GM21367 (cell line): Measurements from ENCODE around the gene WDR4.
A peak's percentile ranks its signal among the peaks of the same experiment; 100 is the strongest.
"Not testable (repeated sequence)": the region's sequence is repeated elsewhere in the genome, so short reads cannot be mapped to it uniquely, and the experiment has no call there.

ENCODE experiments used
- ATAC-seq: cut with Tn5 transposase; IDR thresholded peaks from one replicate; pipeline ENCODE4 v1.9.1; 2021; ENCODE audit not compliant: unreplicated experiment

Gene WDR4, protein sequence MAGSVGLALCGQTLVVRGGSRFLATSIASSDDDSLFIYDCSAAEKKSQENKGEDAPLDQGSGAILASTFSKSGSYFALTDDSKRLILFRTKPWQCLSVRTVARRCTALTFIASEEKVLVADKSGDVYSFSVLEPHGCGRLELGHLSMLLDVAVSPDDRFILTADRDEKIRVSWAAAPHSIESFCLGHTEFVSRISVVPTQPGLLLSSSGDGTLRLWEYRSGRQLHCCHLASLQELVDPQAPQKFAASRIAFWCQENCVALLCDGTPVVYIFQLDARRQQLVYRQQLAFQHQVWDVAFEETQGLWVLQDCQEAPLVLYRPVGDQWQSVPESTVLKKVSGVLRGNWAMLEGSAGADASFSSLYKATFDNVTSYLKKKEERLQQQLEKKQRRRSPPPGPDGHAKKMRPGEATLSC

GRCh38 chr21:42878993-42879787 lies at the start of gene WDR4:
Gene WDR4, minus strand, starts transcription at chr21:42879539. Its CDS starts 44 bp downstream, at chr21:42879495.
- ATAC-seq = peak; percentile 75

GRCh38 chr21:42927474-42928200 lies 48.3 kb upstream of the WDR4 start:
- ATAC-seq = not testable (repeated sequence)

DNA sequence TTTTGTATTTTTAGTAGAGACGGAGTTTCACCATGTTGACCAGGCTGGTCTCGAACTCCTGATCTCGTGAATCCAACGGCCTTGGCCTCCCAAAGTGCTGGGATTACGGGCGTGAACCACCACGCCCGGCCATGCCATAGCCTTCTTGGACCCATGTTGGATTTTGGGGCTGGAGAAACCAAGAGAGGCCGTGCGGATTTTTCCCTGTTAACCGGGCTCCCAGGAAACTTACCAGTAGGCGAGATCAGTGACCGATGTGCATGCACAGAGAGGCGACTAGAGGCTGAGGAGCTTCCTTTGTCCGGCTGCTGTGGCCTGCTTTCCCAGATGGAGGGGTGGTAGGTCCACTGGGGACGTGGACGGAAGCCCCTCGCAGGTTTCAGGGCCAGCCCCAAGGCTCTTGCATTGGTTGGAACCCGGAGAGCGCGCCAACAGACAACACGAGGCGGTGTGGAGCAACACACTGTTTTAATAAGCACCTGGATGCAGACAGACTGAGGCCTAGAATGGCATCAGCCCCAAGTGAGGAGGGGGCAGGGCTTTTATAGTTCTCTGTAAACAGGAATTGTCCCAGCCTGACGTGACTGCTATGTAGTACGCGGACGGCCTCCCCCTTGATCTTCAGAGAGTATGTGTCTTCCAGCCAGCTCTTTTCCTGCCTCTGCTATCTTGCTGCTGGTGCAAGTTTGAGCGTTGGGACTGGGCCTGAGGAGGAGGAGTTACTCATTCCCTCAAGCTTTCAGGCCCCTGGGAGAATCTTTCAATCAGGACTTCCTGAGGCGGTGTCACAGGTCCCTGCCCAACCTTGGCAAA lies 46.0 kb upstream of the WDR4 start, which contains the start of gene ERVH48-1:
ERVH48-1 (minus strand) TSS at position 517 of the 813 bp plus-strand sequence. CDS start 6,624 bp downstream, outside the sequence.
- ATAC-seq = no peak

- ATAC-seq = no peak
Observed at GRCh38 chr21:42924433-42924751, 45.1 kb upstream of the WDR4 start.

DNA sequence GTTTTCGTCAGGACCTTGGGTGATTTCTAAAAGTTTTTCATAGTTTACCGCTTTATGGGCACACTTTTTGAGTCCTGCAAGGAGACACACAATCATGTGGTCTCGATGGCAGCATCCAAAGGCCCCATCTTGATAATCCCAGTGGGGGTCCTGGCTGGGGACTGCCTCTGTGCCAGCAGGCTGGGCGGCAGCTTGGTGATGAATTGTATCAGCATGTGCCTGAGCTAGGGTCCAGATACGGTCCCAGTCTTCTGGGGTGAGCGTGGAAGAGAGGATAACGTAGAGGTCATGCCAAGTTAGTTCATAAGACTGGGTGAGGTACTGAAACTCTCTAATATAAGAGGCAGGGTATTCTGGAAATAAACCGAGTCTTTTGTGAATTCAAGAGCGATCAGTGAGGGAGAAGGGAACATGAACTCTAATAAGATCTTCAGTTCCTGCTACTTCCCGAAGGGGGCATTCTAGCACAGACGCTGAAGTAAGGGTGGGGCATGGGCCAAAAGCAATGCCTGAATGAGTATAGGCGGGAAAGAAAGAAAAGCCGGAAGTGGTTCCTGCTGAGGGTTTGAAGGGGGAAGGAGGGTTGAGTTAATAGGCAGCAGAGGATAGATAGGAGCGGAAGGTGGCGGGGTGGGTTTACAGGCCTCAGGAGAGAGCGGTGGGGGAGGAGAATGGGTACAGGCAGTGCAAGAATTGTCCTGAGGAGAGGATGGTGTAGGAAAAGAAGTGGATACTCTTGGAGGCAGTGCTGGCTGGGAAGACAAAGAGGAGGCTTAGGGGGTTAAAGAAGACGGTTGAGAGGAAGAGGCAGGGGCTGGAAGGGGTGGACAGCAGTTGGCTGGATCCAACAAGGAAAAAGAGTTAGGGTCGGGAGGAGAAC lies 44.5 kb upstream of the WDR4 start:
- no peak for ATAC-seq

GRCh38 chr21:42922918-42923317 lies 43.6 kb upstream of the WDR4 start:
- ATAC-seq = no peak

- no peak for ATAC-seq
Observed at GRCh38 chr21:42921927-42922326, 42.6 kb upstream of the WDR4 start.

DNA sequence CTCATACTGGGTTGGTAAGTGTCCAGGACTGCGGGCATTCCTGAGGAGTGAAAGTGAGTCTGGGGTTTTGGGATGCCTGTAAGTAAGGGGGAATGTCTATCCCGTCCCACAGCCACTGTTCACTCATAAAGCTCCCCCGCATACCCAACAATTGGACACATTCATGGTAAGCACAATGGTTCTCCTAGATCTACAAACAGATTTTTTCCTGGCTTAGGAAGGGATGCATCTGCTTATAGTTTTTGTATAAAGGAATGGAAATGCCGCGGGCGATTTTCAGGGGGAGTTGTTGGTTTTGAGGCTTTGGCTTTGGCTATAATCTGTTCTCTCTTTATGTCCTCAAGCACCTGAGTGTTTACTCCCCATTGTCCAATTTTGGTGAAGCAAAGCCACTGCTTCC lies 39.0 kb upstream of the WDR4 start:
- no peak for ATAC-seq

DNA sequence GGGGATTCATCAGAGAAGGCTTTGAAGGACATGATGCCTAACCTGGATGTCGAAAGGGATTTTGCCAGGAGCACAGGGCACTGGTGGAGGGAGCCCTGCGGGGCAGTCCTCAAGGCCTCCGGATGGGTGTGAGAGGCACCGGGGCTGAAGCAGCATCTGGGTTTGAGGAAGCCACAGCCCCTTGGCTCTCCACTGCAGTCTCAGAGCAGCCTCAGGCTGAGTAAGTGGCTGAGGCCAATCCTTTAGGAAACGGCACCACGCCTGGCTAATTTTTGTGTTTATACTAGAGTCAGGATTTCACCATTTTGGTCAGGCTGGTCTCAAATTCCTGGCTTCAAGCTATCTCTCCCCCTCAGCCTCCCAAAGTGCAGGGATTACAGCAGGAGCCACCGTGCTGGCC lies 34.1 kb upstream of the WDR4 start:
- ATAC-seq = no peak

DNA sequence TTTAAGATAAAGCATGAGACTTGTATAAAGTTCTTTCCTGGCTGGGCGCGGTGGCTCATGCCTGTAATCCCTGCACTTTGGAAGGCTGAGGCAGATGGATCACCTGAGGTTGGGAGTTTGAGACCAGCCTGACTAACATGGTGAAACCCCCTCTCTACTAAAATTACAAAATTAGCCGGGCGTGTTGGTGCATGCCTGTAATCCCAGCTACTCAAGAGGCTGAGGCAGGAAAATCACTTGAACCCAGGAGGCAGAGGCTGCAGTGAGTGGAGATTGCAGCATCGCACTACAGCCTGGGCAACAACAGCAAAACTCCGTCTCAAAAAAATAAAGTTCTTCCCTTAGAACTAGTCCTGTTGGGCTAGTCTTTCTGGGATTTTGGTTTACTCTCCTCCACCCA lies 32.6 kb upstream of the WDR4 start:
- not testable (repeated sequence) for ATAC-seq

- ATAC-seq = not testable (repeated sequence)
Observed at GRCh38 chr21:42908484-42908883, 29.1 kb upstream of the WDR4 start.

GRCh38 chr21:42906233-42906632 lies 26.9 kb upstream of the WDR4 start:
- no peak for ATAC-seq

- no peak for ATAC-seq
Observed at GRCh38 chr21:42905195-42905594, 25.9 kb upstream of the WDR4 start.

DNA sequence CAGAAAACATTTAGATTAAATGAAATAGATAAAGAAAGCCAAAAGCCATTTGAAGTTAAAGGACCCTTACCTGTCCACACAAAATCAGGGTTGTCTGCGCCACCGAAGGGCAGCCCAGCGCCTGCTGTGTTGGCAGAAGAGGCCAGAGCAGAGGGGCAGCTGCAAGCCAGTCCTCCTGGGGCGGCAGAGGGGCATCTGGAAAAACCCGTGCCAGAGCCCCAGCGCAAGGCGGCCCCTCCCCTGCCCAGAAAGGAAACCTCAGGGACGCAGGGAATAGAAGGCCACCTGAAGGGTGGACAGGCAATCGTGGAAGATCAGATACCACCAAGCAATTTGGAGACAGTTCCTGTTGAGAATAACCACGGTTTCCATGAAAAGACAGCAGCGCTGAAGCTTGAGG lies 24.5 kb upstream of the WDR4 start:
- ATAC-seq = no peak

DNA sequence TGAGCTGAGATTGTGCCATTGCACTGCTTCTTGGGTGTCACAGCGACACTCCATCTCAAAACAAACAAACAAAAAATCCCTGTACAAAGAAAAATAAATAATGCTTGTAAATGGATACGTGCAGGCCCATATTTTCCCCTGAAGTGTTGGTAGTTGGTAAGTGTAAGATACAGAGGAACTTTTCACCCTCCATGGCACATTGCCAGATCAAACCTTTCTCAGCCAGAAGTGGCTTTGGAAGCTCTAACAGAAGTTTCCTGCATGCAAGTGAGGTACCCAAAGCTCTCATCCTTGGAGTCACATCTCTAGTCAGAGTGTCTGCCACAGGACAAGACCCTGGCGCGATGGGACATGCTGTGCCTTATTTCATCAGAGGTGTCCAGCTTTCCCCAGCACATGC lies 21.1 kb upstream of the WDR4 start:
- no peak for ATAC-seq

- ATAC-seq = peak; percentile 89
Observed at GRCh38 chr21:42892931-42893755, 13.8 kb upstream of the WDR4 start, which contains the start of gene NDUFV3. Gene NDUFV3, plus strand, starts transcription at chr21:42893309. Its CDS starts 25 bp downstream, at chr21:42893334.

DNA sequence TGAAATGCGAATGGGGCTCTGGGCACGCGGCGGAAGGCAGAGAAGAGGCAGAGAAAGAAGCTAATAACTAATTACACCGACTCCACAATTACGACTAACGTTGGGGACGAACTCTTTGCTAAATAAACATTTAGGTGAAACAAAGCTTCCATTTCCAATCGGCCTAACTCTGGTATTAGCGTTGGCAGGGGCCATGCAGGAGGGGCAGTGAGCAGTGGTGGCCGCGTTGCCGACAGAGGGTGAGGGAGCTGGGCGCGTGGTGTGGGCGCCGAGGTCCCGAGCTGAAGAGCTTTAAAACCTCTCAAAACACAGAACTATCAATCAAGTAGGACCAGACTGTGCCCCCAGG lies 13.2 kb upstream of the WDR4 start:
- ATAC-seq = no peak

DNA sequence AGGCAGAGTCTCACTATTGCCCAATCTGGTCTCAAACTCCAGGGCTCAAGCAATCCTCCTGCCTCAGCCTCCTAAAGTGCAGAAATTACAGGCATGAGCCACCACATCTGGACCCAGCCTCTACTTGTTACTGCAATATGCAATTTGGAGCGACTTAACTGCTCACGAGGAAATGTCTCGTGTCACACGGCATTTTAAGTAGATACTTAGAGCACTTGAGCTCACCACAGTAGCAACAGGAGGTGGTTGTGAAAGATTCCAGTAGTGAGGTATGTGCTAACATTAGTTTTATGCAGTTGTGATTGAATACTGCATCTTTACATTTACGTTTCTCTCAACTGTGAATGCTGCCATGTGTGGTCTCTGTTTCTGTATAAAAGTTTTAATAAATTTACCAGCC lies 8.0 kb upstream of the WDR4 start:
- no peak for ATAC-seq

DNA sequence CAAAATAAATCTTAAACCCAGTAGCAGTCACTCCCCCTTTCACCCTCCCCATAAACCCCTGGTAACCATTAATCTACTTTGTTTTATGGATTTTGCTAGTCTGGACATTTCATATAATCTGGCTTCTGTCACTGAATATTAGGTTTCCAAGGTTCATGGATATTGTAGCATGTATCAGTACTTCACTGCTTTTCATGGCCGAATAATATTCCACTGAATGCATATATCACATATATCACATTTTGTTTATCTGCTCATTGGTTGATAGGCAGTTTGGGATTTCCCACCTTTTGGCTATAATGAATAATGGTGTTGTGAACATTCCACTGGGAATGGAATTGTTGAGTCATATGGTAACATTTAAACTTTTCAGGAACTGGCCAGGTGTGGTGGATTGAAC lies 4.6 kb upstream of the WDR4 start:
- ATAC-seq = no peak
